Stimulated activated CD4-positive, alpha-beta T cell treated with anti-CD3 and anti-CD28 coated beads, Interleukin-12 subunit alpha, Interleukin-12 subunit beta, amount 100 ng/mL, for 24 hours (primary cell): ENCODE data around the gene CORO7.
"Not testable (repeated sequence)": the region's sequence is repeated elsewhere in the genome, so short reads cannot be mapped to it uniquely, and the experiment has no call there.

ENCODE experiments used
- DNase-seq, 2 experiments: peaks; one replicate each; pipeline ENCODE4 v3.0.0-alpha.2; 2020; ENCODE audit warnings: low read depth in 2 of 2

Gene CORO7

GRCh38 chr16:4402439-4403132 is 13.8 kb downstream of the CORO7 start:
- DNase-seq = peak in 1 of 2 experiments; percentile 71

- no peak for DNase-seq
Observed at GRCh38 chr16:4401510-4401909, 14.9 kb downstream of the CORO7 start.

GRCh38 chr16:4401094-4401501 is 15.3 kb downstream of the CORO7 start:
- DNase-seq = no peak

- no peak for DNase-seq
Observed at GRCh38 chr16:4399001-4399730, 17.2 kb downstream of the CORO7 start.

- DNase-seq = no peak
Observed at GRCh38 chr16:4395055-4395726, 21.2 kb downstream of the CORO7 start.

- DNase-seq = not testable (repeated sequence)
Observed at GRCh38 chr16:4393850-4394249, 22.5 kb downstream of the CORO7 start.

GRCh38 chr16:4393240-4393600 is 23.2 kb downstream of the CORO7 start:
- no peak for DNase-seq

GRCh38 chr16:4392382-4393239 is 23.8 kb downstream of the CORO7 start:
- DNase-seq = no peak

GRCh38 chr16:4391631-4392381 is 24.6 kb downstream of the CORO7 start:
- no peak for DNase-seq

- DNase-seq = no peak
Observed at GRCh38 chr16:4390266-4391260, 25.8 kb downstream of the CORO7 start.

GRCh38 chr16:4389051-4389955 is 27.1 kb downstream of the CORO7 start:
- no peak for DNase-seq

GRCh38 chr16:4388271-4389021 is 27.9 kb downstream of the CORO7 start:
- no peak for DNase-seq

- no peak for DNase-seq
Observed at GRCh38 chr16:4387781-4388180, 28.6 kb downstream of the CORO7 start.

- no peak for DNase-seq
Observed at GRCh38 chr16:4386951-4387565, 29.3 kb downstream of the CORO7 start.

- no peak for DNase-seq
Observed at GRCh38 chr16:4386451-4386805, 30.0 kb downstream of the CORO7 start.

- DNase-seq = no peak
Observed at GRCh38 chr16:4385789-4386450, 30.5 kb downstream of the CORO7 start.

GRCh38 chr16:4385066-4385788 is 31.2 kb downstream of the CORO7 start:
- DNase-seq = no peak
